Activated naive CD8-positive, alpha-beta T cell treated with anti-CD3 and anti-CD28 coated beads, Interleukin-2, amount 10 ng/mL, durations not matched to agents 7 days and 5 days (primary cell): ENCODE measurements around the gene KIFC3. TPM values are rescaled to one million over a fixed set of nuclear protein-coding genes. Genes with fewer than 3 reads are reported as not detected.

ENCODE experiments used
- ATAC-seq: fragments of 150-1000 bp; cut with Tn5 transposase; one replicate; pipeline ENCODE4 v1.10.0; 2021; ENCODE audit warnings: low read depth, moderate library complexity
- POLR2A ChIA-PET: fragments of 350-600 bp; sonication (Branson Sonifier 250); formaldehyde crosslinking; loops from one replicate; lab custom pipeline; 2021; ENCODE audit warnings: antibody characterized with exemption; lab: Charles Lee
- DNase-seq: peaks from one replicate; pipeline ENCODE4 v3.0.0; 2021
- H3K27ac Mint-ChIP-seq: one replicate; pipeline ENCODE4 v1.8.0; 2022; ENCODE audit warnings: mild to moderate bottlenecking, mixed read lengths
- H3K27me3 Mint-ChIP-seq: one replicate; pipeline ENCODE4 v1.8.0; 2022; ENCODE audit warnings: mild to moderate bottlenecking, moderate library complexity, mixed read lengths
- H3K36me3 Mint-ChIP-seq: one replicate; pipeline ENCODE4 v1.8.0; 2021; ENCODE audit warnings: mild to moderate bottlenecking, mixed read lengths
- H3K4me1 Mint-ChIP-seq: one replicate; pipeline ENCODE4 v1.8.0; 2021; ENCODE audit warnings: mixed read lengths
- H3K4me3 Mint-ChIP-seq: one replicate; pipeline ENCODE4 v1.8.0; 2022; ENCODE audit warnings: mild to moderate bottlenecking, moderate library complexity, mixed read lengths
- H3K9me3 Mint-ChIP-seq: one replicate; pipeline ENCODE4 v1.8.0; 2021; ENCODE audit warnings: mixed read lengths
- total RNA-seq, 2 experiments: library from RNA; stranded (reverse); gene quantifications; one replicate each; pipeline ENCODE4 v1.2.3, GENCODE V29; 2021

Gene KIFC3
- total RNA-seq, 2 experiments from 2014 or later: 1.1 to 1.9 TPM

DNA sequence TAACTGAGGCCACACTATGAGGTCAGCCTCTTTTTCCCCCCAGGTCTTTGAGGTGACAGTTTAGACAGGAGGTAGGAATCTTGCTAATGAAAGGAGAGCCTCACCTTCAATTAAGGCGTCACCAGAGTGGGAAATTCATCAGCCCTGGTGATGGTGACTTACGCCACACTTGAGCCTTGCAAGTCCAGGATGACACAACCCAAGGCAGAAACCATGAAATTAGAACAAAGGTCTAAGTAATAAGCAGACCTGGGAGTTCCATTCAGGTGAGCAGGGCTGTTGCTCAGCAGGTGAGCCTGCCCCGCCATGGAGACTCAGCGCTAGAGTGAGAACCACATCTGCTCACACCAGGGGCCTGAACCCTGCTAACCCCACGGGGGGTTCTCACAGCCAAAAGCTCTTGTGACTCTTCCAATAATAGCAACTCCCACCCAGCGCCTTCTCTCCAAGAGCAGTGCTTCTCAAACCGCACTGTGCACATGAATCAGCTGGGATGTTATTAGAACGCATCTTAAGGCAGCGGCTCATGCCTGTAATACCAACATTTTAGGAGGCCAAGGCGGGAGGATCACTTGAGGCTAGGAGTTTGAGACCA is 28.7 kb upstream of the KIFC3 start:
- peaks cover 7% of the 10 kb centered on the region for H3K27me3 Mint-ChIP-seq
- no peaks in the 10 kb centered on the region for H3K4me1 Mint-ChIP-seq
- H3K36me3 Mint-ChIP-seq: no peaks in the 10 kb centered on the region
- no peaks in the 10 kb centered on the region for H3K9me3 Mint-ChIP-seq
- POLR2A ChIA-PET: no interaction called here
- DNase-seq (no peak), ATAC-seq (no peak)
- H3K27ac Mint-ChIP-seq: no peak overlapping the region
- H3K4me3 Mint-ChIP-seq: no peak overlapping the region

DNA sequence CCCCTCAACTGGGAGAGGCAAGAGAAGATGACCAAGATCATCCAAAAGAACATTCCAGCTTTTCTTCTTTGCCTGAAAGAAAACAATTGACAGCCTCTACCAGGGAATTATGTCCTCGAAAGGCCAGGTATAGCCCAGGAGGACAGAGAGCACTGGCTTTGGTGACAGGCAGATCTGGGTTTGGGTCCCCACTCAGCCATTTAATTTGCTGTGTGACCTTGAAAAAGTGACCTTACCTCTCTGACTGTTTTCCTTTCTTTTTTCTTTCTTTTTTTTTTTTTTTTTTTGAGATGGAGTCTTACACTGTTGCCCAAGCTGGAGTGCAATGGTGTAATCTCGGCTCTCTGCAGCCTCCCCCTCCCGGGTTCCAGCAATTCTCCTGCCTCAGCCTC is 27.7 kb upstream of the KIFC3 start:
- H3K27me3 Mint-ChIP-seq: peaks cover 16% of the 10 kb centered on the region
- POLR2A ChIA-PET: interaction anchor here (0.7 kb wide), 1 partner anchor 43 kb away, joined by 4 read pairs; no protein-coding TSS in a partner anchor
- no peaks in the 10 kb centered on the region for H3K9me3 Mint-ChIP-seq
- no peaks in the 10 kb centered on the region for H3K36me3 Mint-ChIP-seq
- ATAC-seq: no peak
- H3K4me3 Mint-ChIP-seq: no peak overlapping the region
- H3K4me1 Mint-ChIP-seq: no peaks in the 10 kb centered on the region
- DNase-seq: no peak
- H3K27ac Mint-ChIP-seq: no peak overlapping the region

DNA sequence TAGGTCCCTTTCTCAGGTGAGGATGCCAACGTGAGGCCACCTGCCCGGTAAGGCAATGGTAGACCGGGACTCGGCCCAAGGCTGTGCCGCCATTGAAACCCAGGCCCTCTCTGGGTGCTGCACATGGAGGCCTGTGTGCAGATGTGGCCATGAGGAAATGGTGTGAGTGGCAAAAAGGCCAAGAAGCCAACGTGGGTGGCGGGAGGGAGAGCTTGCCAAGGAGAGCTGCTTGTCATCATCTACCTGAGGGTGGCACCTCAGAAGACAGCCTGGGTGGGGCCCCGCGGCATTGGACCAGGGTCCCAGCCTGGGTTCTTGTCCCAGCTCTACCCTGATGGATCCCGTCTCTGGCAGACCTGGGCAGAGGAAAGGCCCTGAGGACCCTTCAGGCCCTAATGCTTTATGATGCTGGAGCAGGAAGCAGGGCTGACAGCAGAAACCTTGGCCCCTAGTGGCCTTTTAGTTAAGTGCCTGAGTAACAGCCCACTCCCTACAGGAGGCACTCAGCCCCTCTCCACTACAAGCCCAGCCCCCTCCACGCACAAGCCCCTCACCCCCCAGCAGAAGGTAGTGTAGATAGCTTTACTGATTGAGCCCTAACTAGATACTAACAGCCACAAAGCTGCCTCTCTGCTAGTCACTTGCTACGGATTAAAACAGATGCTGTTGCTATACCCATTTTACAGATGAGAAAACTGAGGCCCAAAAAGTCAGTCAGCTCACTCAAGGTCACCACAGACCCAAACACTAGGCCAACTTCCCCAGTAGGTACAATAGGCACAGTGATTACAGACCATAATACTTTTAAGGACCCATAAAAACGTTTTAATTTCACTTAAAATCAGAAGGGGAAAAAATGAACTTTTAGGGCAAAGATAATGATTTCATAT is 26.2 kb upstream of the KIFC3 start:
- Mint-ChIP-seq H3K36me3 (no peaks in the 10 kb centered on the region), H3K27me3 (peaks cover 16% of the 10 kb centered on the region), H3K27ac (no peak overlapping the region), H3K4me3 (no peak overlapping the region), H3K9me3 (no peaks in the 10 kb centered on the region), H3K4me1 (no peaks in the 10 kb centered on the region)
- DNase-seq: no peak
- POLR2A ChIA-PET: no interaction called here
- no peak for ATAC-seq

DNA sequence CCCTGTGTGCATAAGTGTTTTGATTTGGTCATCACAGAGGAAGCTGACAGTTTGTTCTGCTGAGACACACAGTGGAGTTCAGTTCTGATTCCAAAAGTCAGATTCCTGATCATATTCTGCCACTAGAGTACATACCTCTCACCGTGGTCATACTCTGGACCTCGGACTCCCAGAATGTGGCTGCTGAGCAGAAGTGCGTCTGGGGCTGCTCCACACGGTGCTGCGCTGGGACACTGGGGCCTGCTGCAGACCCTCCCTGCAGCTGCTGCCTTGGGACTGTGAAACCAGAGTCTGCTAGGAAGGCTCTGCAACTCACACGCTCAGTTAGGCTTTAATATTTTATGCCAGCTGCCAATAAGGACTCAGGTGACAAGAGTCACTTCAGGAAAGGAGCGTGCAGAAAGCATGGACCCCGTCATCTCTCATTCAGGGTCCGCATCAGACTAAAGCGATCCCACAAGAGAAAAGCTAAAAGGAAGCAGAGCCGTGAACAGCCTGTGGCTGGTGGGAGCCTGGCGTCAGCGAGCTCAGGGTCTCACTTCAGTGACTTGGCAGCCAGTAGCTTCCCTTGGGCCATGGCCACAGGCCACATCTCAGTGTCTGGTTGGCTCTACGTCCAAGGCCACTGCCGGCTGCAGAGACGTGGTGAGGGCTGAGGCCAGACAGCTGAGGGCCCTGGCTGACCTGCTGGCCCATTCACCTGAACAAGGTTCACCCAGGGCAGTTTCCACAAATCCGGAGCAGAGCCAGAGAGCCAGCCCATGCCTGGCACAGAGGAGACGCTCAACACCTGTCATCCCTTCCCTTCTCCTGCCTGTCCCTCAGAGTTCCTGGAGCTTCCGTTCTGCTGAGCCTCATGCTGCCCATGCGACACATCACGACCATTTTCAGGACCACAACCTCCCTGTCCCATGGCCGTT is 24.7 kb upstream of the KIFC3 start:
- Mint-ChIP-seq H3K4me3 (no peak overlapping the region), H3K27me3 (peaks cover 18% of the 10 kb centered on the region)

DNA sequence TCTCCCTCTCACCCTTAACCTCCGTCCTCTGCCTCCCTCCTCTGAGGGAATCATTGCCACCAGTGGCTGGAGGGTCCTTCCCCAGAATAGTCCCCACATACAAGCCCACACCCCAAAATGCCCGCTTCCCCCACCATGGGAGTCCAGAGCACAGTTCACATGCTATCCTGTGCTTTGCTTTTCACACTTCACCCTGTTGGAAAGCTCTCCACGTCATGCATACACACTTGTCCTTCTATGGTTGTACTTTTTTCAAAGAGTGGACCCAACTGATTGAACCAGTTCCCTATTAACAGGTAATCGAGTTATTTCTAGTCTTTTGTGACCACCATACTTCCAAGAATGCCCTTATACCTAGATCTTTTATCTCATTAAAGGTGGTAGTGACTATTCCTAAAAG is 23.8 kb upstream of the KIFC3 start:
- Mint-ChIP-seq H3K27ac (no peak overlapping the region), H3K4me1 (no peaks in the 10 kb centered on the region), H3K4me3 (no peak overlapping the region), H3K36me3 (no peaks in the 10 kb centered on the region), H3K9me3 (no peaks in the 10 kb centered on the region), H3K27me3 (peaks cover 24% of the 10 kb centered on the region)
- no peak for ATAC-seq
- POLR2A ChIA-PET: no interaction called here
- DNase-seq: no peak

More for the DNA sequence above, 24.7 kb upstream of the KIFC3 start:
- Mint-ChIP-seq H3K36me3 (no peaks in the 10 kb centered on the region), H3K27ac (no peak overlapping the region), H3K9me3 (no peaks in the 10 kb centered on the region), H3K4me1 (no peaks in the 10 kb centered on the region)
- ATAC-seq (no peak), DNase-seq (no peak)
- POLR2A ChIA-PET: interaction anchor here (0.5 kb wide), 1 partner anchor 483 kb away, joined by 3 read pairs; no protein-coding TSS in a partner anchor

DNA sequence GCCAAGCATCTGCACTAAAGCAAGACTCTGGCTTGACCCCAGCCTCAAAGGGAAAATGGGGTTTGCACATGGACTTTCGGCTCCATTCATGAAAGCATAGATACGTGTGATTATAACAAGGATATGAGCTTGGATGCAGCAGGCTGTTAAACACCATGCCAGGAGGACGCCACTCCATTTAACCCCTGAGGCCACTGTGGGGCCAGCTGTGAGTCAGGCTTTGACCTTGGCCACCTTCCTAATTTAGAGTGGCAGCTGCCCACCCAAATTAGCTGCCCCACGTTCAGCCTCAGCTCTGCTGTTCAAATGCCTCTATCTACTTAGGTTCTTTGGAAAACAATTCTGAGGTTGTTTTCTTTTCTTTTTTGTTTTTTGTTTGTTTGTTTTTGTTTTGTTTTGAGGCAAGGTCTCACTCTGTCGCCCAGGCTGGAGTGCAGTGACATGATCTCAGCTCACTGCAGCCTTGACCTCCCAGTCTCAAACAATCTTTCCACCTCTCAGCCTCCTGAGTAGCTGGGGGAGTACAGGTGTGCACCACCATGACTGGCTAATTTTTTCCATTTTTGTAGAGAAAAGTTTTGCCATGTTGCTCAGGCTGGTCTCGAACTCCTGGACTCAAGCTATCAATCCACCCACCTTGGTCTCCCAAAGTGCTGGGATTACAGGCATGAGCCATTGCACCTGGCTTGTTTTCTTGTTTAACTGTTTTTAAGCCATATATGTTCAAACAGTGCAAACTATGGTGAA is 23.2 kb upstream of the KIFC3 start:
- Mint-ChIP-seq H3K9me3 (no peaks in the 10 kb centered on the region), H3K36me3 (no peaks in the 10 kb centered on the region), H3K27me3 (peaks cover 25% of the 10 kb centered on the region), H3K4me3 (no peak overlapping the region), H3K27ac (no peak overlapping the region), H3K4me1 (no peaks in the 10 kb centered on the region)
- POLR2A ChIA-PET: no interaction called here
- no peak for DNase-seq
- no peak for ATAC-seq

DNA sequence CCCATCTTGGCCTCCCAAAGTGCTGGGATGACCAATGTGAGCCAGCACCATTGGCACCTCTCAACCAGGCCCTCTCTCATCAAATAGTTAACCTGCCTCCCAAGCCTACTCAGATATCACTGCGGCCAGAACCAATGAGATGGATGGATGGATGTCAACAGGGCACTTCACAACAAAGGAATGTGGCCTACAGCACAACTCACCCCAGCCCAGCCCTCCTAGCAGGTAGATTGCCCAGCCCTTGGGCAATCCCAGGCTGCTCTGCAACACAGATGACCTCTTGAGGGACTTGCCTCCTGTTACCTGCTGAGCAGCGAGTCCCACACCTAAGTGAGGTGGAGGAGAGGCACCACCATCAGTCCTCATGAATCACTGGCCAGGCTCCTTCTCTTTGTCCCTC is 22.6 kb upstream of the KIFC3 start:
- no peaks in the 10 kb centered on the region for H3K36me3 Mint-ChIP-seq
- POLR2A ChIA-PET: no interaction called here
- H3K27me3 Mint-ChIP-seq: peaks cover 25% of the 10 kb centered on the region
- no peak overlapping the region for H3K27ac Mint-ChIP-seq
- DNase-seq (no peak), ATAC-seq (no peak)
- H3K9me3 Mint-ChIP-seq: no peaks in the 10 kb centered on the region
- no peak overlapping the region for H3K4me3 Mint-ChIP-seq
- H3K4me1 Mint-ChIP-seq: no peaks in the 10 kb centered on the region

DNA sequence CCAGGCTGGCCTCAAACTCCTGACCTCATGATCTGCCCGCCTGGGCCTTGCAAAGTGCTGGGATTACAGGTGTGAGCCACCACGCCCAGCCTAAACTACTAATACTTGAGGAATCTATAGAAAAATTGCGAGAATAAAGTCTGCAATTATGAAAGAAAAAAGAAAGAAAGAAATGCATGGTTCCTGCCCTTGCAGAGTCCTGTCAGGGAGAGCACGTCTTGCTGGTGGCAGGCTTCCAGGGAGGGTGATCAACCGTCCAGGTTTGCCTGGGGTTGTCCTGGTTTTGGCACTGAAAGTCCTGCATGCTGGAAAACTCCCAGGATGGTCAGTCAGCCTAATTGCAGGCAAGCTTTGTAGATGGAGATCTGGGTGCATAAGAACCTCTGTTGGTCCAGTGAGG is 21.5 kb upstream of the KIFC3 start:
- no peaks in the 10 kb centered on the region for H3K9me3 Mint-ChIP-seq
- ATAC-seq (no peak), DNase-seq (no peak)
- no peak overlapping the region for H3K27ac Mint-ChIP-seq
- peaks cover 19% of the 10 kb centered on the region for H3K27me3 Mint-ChIP-seq
- POLR2A ChIA-PET: no interaction called here
- no peak overlapping the region for H3K4me3 Mint-ChIP-seq
- no peaks in the 10 kb centered on the region for H3K36me3 Mint-ChIP-seq
- no peaks in the 10 kb centered on the region for H3K4me1 Mint-ChIP-seq

DNA sequence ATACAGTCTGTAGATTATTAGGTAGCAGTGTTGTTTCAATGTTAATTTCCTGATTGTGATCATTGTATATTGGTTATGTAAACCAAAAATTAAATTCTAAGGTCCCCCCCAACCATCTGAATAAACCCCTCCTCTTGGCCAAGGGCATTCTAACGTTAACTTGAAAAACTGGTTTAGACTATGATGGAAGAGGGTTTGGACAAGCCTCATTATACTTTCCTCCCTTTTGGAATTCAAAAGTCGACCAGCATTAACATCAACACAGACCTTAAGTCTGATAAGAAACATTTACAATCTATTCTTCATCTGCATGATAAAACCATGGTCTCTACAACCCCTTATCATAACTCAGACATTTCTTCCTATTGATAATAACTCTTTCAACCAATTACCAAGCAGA is 20.6 kb upstream of the KIFC3 start:
- POLR2A ChIA-PET: no interaction called here
- H3K4me1 Mint-ChIP-seq: no peaks in the 10 kb centered on the region
- no peak for ATAC-seq
- no peaks in the 10 kb centered on the region for H3K36me3 Mint-ChIP-seq
- H3K27ac Mint-ChIP-seq: no peak overlapping the region
- no peak for DNase-seq
- peaks cover 19% of the 10 kb centered on the region for H3K27me3 Mint-ChIP-seq
- no peaks in the 10 kb centered on the region for H3K9me3 Mint-ChIP-seq
- no peak overlapping the region for H3K4me3 Mint-ChIP-seq

DNA sequence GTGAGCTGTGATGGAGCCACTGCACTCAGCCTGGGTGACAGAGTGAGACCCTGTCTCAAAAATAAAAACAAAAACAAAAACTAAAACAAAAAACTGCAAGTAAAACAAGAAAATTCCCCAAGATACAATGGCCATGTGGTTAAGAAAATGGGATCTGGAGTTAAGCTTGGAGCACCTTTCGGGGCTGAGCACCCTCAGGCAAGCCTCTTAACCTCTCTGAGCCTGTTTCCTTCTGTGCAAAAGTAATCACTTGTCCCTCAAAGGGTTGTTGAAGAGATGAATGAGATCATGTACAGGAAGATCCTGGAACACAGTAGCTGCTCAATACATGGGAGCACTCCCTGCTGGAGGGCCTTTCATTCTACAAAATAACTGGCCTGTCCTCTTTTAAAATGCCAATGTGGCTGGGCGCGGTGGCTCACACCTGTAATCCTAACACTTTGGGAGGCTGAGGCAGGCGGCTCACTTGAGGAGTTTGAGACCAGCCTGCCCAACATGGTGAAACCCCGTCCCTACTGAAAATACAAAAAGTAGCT is 19.8 kb upstream of the KIFC3 start:
- no peaks in the 10 kb centered on the region for H3K9me3 Mint-ChIP-seq

DNA sequence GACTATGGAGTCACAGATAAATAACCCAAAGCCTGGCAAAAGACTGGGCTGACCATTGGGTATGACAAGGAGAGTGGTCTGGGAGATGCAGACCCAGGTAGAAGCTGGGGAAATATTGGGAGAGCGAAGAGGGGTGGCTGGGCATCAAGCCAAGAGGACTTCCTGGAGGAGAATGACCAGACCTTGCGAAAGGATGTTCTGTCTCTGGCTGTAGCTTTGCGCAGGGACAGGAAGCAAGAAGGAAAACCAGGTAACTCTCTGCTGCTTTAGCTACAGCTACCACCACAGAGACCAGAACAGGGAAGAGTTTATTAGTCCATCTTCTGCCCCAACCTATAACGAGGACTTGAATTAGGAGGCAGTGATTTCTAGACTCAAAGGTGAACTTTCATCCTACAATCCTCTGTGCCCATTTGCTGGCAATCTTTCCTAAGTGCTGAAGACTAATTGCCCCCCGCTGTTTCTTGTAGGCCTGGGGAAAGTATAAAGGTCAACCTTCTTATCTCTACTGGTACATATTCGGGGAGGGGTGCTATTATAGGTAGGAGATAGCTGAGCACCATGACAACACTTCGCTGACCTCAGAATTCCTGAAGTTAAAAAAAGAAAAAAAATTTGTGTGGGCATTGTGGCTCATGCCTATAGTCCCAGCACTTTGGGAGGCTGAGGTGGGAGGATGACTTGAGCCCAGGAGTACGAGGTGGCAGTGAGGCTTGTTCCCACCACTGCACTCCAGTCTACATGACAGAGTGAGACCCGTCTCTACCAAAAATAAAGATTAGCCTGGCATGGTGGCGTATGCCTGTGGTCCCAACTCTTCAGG is 19.1 kb upstream of the KIFC3 start:
- ATAC-seq: no peak
- H3K9me3 Mint-ChIP-seq: no peaks in the 10 kb centered on the region
- no peaks in the 10 kb centered on the region for H3K36me3 Mint-ChIP-seq
- peaks cover 18% of the 10 kb centered on the region for H3K27me3 Mint-ChIP-seq
- peak overlapping the region; percentile 30 for H3K27ac Mint-ChIP-seq
- POLR2A ChIA-PET: no interaction called here
- H3K4me3 Mint-ChIP-seq: no peak overlapping the region
- DNase-seq: no peak
- peaks cover 5% of the 10 kb centered on the region for H3K4me1 Mint-ChIP-seq

More for the DNA sequence above, 19.8 kb upstream of the KIFC3 start:
- H3K4me1 Mint-ChIP-seq: no peaks in the 10 kb centered on the region
- H3K27me3 Mint-ChIP-seq: peaks cover 19% of the 10 kb centered on the region
- no peak for DNase-seq
- no peaks in the 10 kb centered on the region for H3K36me3 Mint-ChIP-seq
- H3K27ac Mint-ChIP-seq: no peak overlapping the region
- H3K4me3 Mint-ChIP-seq: no peak overlapping the region
- POLR2A ChIA-PET: no interaction called here
- no peak for ATAC-seq
